ENCODE data around the gene GIGYF2. TPM values are rescaled to one million over a fixed set of nuclear protein-coding genes. Genes with fewer than 3 reads are reported as not detected.
"Not testable (repeated sequence)": the region's sequence is repeated elsewhere in the genome, so short reads cannot be mapped to it uniquely, and the experiment has no call there.

The GIGYF2 gene
- total RNA-seq, 1 donor, result 63.9 TPM

- no peak for DNase-seq (ENCODE audit: low read depth)
- TF ChIP-seq CTCF (IDR thresholded peaks at IDR 0.05; ENCODE audit: insufficient read depth, low read depth, low read length), result no peak
- no peak overlapping the region for H3K4me3 ChIP-seq (ENCODE audit: low read depth, low read length)
Measured at GRCh38 chr2:232900811-232901735, 203.9 kb downstream of the GIGYF2 start.

GRCh38 chr2:232901736-232902578, 204.8 kb downstream of the GIGYF2 start:
- no peak overlapping the region for H3K4me3 ChIP-seq (ENCODE audit: low read depth, low read length)
- DNase-seq (ENCODE audit: low read depth), result peak; percentile 87
- no peak for TF ChIP-seq CTCF (IDR thresholded peaks at IDR 0.05; ENCODE audit: insufficient read depth, low read depth, low read length)

GRCh38 chr2:232903989-232904388, 206.9 kb downstream of the GIGYF2 start:
- no peak for DNase-seq (ENCODE audit: low read depth)
- no peak for TF ChIP-seq CTCF (IDR thresholded peaks at IDR 0.05; ENCODE audit: insufficient read depth, low read depth, low read length)
- H3K4me3 ChIP-seq (ENCODE audit: low read depth, low read length), result no peak overlapping the region

GRCh38 chr2:232906867-232907717, 210.0 kb downstream of the GIGYF2 start:
- H3K4me3 ChIP-seq (ENCODE audit: low read depth, low read length); DNase-seq (ENCODE audit: low read depth): not testable (repeated sequence)

- not testable (repeated sequence) for DNase-seq (ENCODE audit: low read depth); H3K4me3 ChIP-seq (ENCODE audit: low read depth, low read length)
Measured at GRCh38 chr2:232907718-232908085, 210.6 kb downstream of the GIGYF2 start.

- no peak for TF ChIP-seq CTCF (IDR thresholded peaks at IDR 0.05; ENCODE audit: insufficient read depth, low read depth, low read length)
- H3K4me3 ChIP-seq (ENCODE audit: low read depth, low read length), result no peak overlapping the region
- peak; percentile 37 for DNase-seq (ENCODE audit: low read depth)
Measured at GRCh38 chr2:232908695-232909094, 211.6 kb downstream of the GIGYF2 start.

Small RNA genes within 50 kb of the gene (small RNA-seq; reads per million reads assigned to genes)
- gene RF00019 (not detected), gene RN7SL359P (not detected), gene RNU6-107P (not detected)

Other genes with a start within 250 kb of the GIGYF2 start
- not detected in 2 replicates for gene ALPI, start 241.2 kb upstream of the GIGYF2 start, total RNA-seq
- under 0.01 TPM in 1 of 2 replicates, not detected in the other for gene ECEL1, start 209.5 kb upstream of the GIGYF2 start, total RNA-seq
- not detected in 2 replicates for gene PRSS56, start 176.9 kb upstream of the GIGYF2 start, total RNA-seq
- not detected in 2 replicates for gene CHRND, start 171.2 kb upstream of the GIGYF2 start, total RNA-seq
- not detected in 2 replicates for gene CHRNG, start 157.6 kb upstream of the GIGYF2 start, total RNA-seq
- gene TIGD1, start 146.8 kb upstream of the GIGYF2 start, total RNA-seq, result 4.2 and 5.2 TPM in 2 replicates
- 74.7 and 76.3 TPM in 2 replicates for gene EIF4E2, start 146.6 kb upstream of the GIGYF2 start, total RNA-seq
- gene EFHD1, start 63.7 kb upstream of the GIGYF2 start, total RNA-seq, result 1.7 and 2.3 TPM in 2 replicates
- not detected in 2 replicates for gene KCNJ13, start 79.2 kb downstream of the GIGYF2 start, total RNA-seq
- gene SNORC, start 172.9 kb downstream of the GIGYF2 start, total RNA-seq, result 0.86 and 0.97 TPM in 2 replicates

Data from fibroblast of villous mesenchyme (primary cell).